H1 (cell line): ENCODE data around the gene KAT14. TPM values are rescaled to one million over a fixed set of nuclear protein-coding genes. Genes with fewer than 3 reads are reported as not detected.
A peak's percentile ranks its signal among the peaks of the same experiment; 100 is the strongest.

ENCODE experiments used
- CTCF ChIA-PET: fragments of 300-600 bp; sonication (Branson Sonifier 250); formaldehyde crosslinking; loops from one replicate; lab custom pipeline; 2021; ENCODE audit not compliant: partially characterized antibody; lab: Charles Lee
- POLR2A ChIA-PET: fragments of 300-600 bp; sonication (Branson Sonifier 250); formaldehyde crosslinking; loops from one replicate; lab custom pipeline; 2021; ENCODE audit warnings: inconsistent platforms; ENCODE audit not compliant: partially characterized antibody; lab: Charles Lee
- DNase-seq, 2 experiments: peaks; one replicate each; pipeline versions ENCODE4 v3.0.0 to v3.0.0-alpha.2; 2010 to 2022; ENCODE audit warnings: low spot score in 2 of 2, low read depth in 1 of 2, mixed read lengths in 1 of 2
- FAIRE-seq: peaks from 2 replicates; lab custom pipeline; 2011; peaks lifted over from hg19 to GRCh38; lab: Jason Lieb, UNC
- H2AFZ ChIP-seq: 2 replicates; pipeline ENCODE4 v1.8.1; 2012; ENCODE audit warnings: low read length, inconsistent platforms
- H2AK5ac ChIP-seq: 2 replicates; pipeline ENCODE4 v1.6.1; 2013; ENCODE audit warnings: low read depth, low read length
- H2BK120ac ChIP-seq: replicated peaks from 2 replicates; pipeline ENCODE3; 2013; ENCODE audit warnings: low read depth, low read length, inconsistent platforms
- H2BK12ac ChIP-seq: 2 replicates; pipeline ENCODE4 v1.6.1; 2013; ENCODE audit warnings: low read depth, low read length
- H2BK15ac ChIP-seq: 2 replicates; pipeline ENCODE4 v1.6.1; 2013; ENCODE audit warnings: low read length
- H2BK20ac ChIP-seq: 2 replicates; pipeline ENCODE4 v1.6.1; 2013; ENCODE audit warnings: low read length
- H2BK5ac ChIP-seq: 2 replicates; pipeline ENCODE4 v1.6.1; 2013; ENCODE audit warnings: low read depth, low read length
- H3K14ac ChIP-seq: 2 replicates; pipeline ENCODE4 v1.6.1; 2013; ENCODE audit warnings: inconsistent platforms; ENCODE audit not compliant: insufficient read length
- H3K18ac ChIP-seq: 2 replicates; pipeline ENCODE4 v1.6.1; 2013; ENCODE audit warnings: low read length; ENCODE audit errors: extremely low read depth
- H3K23ac ChIP-seq: 2 replicates; pipeline ENCODE4 v1.6.1; 2013; ENCODE audit warnings: inconsistent platforms; ENCODE audit not compliant: insufficient read length
- H3K23me2 ChIP-seq: 2 replicates; pipeline ENCODE4 v1.6.1; 2013; ENCODE audit warnings: low read depth, low read length
- H3K27ac ChIP-seq: 2 replicates; pipeline ENCODE4 v1.6.1; 2011; ENCODE audit warnings: low read depth, low read length, inconsistent platforms
- H3K27me3 ChIP-seq, 4 experiments: replicated peaks in 1 of 4; 1 replicate in 1 of 4; 2 replicates in 3 of 4; pipeline versions ENCODE4 v1.6.1 to v1.8.1; 2011 to 2013; ENCODE audit warnings: low read length in 3 of 4, mild to moderate bottlenecking in 3 of 4, inconsistent platforms in 2 of 4, mixed read lengths in 2 of 4, moderate library complexity in 1 of 4; ENCODE audit not compliant: control insufficient read depth in 3 of 4, insufficient read depth in 3 of 4; ENCODE audit errors: extremely low read depth in 1 of 4
- H3K36me3 ChIP-seq, 4 experiments: 2 replicates each; pipeline versions ENCODE4 v1.6.1 to v1.8.1; 2011 to 2013; ENCODE audit warnings: mild to moderate bottlenecking in 4 of 4, low read length in 3 of 4, moderate library complexity in 2 of 4, control low read depth in 1 of 4, inconsistent platforms in 1 of 4; ENCODE audit not compliant: insufficient read depth in 4 of 4, control insufficient read depth in 2 of 4
- H3K4ac ChIP-seq: replicated peaks from 2 replicates; pipeline ENCODE3; 2013; ENCODE audit warnings: low read length, low read depth, mixed read lengths, inconsistent platforms; ENCODE audit not compliant: insufficient read length
- H3K4me1 ChIP-seq, 4 experiments: replicated peaks in 1 of 4; 1 replicate in 1 of 4; 2 replicates in 3 of 4; pipeline versions ENCODE4 v1.6.1 to v1.8.1; 2011 to 2013; ENCODE audit warnings: low read length in 3 of 4, inconsistent platforms in 2 of 4, mixed read lengths in 1 of 4; ENCODE audit not compliant: insufficient read depth in 4 of 4, control insufficient read depth in 3 of 4
- H3K4me2 ChIP-seq, 2 experiments: 2 replicates each; pipeline versions ENCODE4 v1.6.1 to v1.8.1; 2011 to 2013; ENCODE audit warnings: low read depth in 2 of 2, low read length in 2 of 2, control low read depth in 1 of 2, inconsistent platforms in 1 of 2, mild to moderate bottlenecking in 1 of 2; ENCODE audit not compliant: insufficient read depth in 1 of 2
- H3K4me3 ChIP-seq, 4 experiments: fragments of 200-600, 300-600 bp in 1 of 4; sonication (generic), shearing (Covaris generic), sonication (Bioruptor Twin) in 1 of 4; 2 replicates each; pipeline versions ENCODE4 v1.5.1 to v1.8.1; 2011 to 2016; ENCODE audit warnings: low read length in 4 of 4, low read depth in 3 of 4, control low read depth in 2 of 4, inconsistent platforms in 2 of 4, mild to moderate bottlenecking in 2 of 4, mixed read lengths in 1 of 4, moderate library complexity in 1 of 4; ENCODE audit not compliant: insufficient read depth in 2 of 4; ENCODE audit errors: extremely low read depth in 1 of 4
- H3K56ac ChIP-seq: replicated peaks from 2 replicates; pipeline ENCODE3; 2013; ENCODE audit warnings: low read depth, mild to moderate bottlenecking, mixed read lengths, low read length, inconsistent platforms; ENCODE audit not compliant: insufficient read length
- H3K79me1 ChIP-seq: 2 replicates; pipeline ENCODE4 v1.6.1; 2013; ENCODE audit warnings: low read depth, low read length, control low read depth
- H3K79me2 ChIP-seq, 2 experiments: 2 replicates each; pipeline versions ENCODE4 v1.6.1 to v1.8.1; 2012 to 2013; ENCODE audit warnings: low read length in 2 of 2, mild to moderate bottlenecking in 2 of 2, inconsistent platforms in 1 of 2; ENCODE audit not compliant: insufficient read depth in 2 of 2, control insufficient read depth in 1 of 2
- H3K9ac ChIP-seq, 4 experiments: replicated peaks in 1 of 4; 1 replicate in 1 of 4; 2 replicates in 3 of 4; pipeline versions ENCODE4 v1.6.1 to v1.8.1; 2011 to 2013; ENCODE audit warnings: low read depth in 3 of 4, low read length in 3 of 4, control low read depth in 2 of 4, mild to moderate bottlenecking in 2 of 4, moderate library complexity in 2 of 4, inconsistent platforms in 1 of 4; ENCODE audit errors: extremely low read depth in 1 of 4
- H3K9me3 ChIP-seq, 2 experiments: 2 replicates each; pipeline versions ENCODE4 v1.6.1 to v1.8.1; 2012 to 2013; ENCODE audit warnings: mild to moderate bottlenecking in 2 of 2, moderate library complexity in 2 of 2, control low read depth in 1 of 2, inconsistent platforms in 1 of 2, low read depth in 1 of 2, low read length in 1 of 2, mixed read lengths in 1 of 2; ENCODE audit not compliant: insufficient read depth in 2 of 2
- H4K20me1 ChIP-seq, 2 experiments: replicated peaks in 1 of 2; 2 replicates each; pipeline versions ENCODE3 to v1.8.1; 2011 to 2013; ENCODE audit warnings: inconsistent platforms in 2 of 2, low read length in 2 of 2, mild to moderate bottlenecking in 1 of 2; ENCODE audit not compliant: insufficient read depth in 2 of 2, control insufficient read depth in 1 of 2
- H4K5ac ChIP-seq: 2 replicates; pipeline ENCODE4 v1.6.1; 2013; ENCODE audit warnings: low read length, low read depth, mixed read lengths, inconsistent platforms; ENCODE audit not compliant: insufficient read length
- H4K8ac ChIP-seq: 2 replicates; pipeline ENCODE4 v1.8.0; 2013; ENCODE audit warnings: mild to moderate bottlenecking, moderate library complexity, low read length, inconsistent platforms; ENCODE audit not compliant: insufficient read depth; ENCODE audit errors: extremely low read depth
- H4K91ac ChIP-seq: replicated peaks from 2 replicates; pipeline ENCODE3; 2013; ENCODE audit warnings: low read length, mixed read lengths, inconsistent platforms; ENCODE audit not compliant: insufficient read length
- CTCF ChIP-seq, 3 experiments: IDR thresholded peaks; 1 replicate in 2 of 3; 2 replicates in 1 of 3; pipeline versions ENCODE4 v1.5.1 to v1.6.1; 2011; ENCODE audit warnings: low read length in 3 of 3, mild to moderate bottlenecking in 3 of 3, inconsistent platforms in 2 of 3, low read depth in 1 of 3, moderate library complexity in 1 of 3; ENCODE audit not compliant: insufficient read depth in 1 of 3; ENCODE audit errors: control extremely low read depth in 1 of 3
- KDM1A ChIP-seq: fragments of 200-600, 300-600 bp; sonication (generic); IDR thresholded peaks from 2 replicates; pipeline ENCODE4 v1.7.1; 2016; ENCODE audit warnings: mild to moderate bottlenecking, low read length, borderline replicate concordance
- MAX ChIP-seq: IDR thresholded peaks from 2 replicates; pipeline ENCODE4 v1.6.1; 2012; ENCODE audit warnings: inconsistent platforms
- PHF8 ChIP-seq: fragments of 200-600 bp; sonication (generic); conservative IDR thresholded peaks from 2 replicates; pipeline ENCODE4 v1.7.1; 2012; ENCODE audit warnings: low read depth, mild to moderate bottlenecking, inconsistent platforms, low read length, moderate library complexity
- RXRA ChIP-seq: IDR thresholded peaks from 2 replicates; pipeline ENCODE4 v1.6.1; 2011; ENCODE audit warnings: low read depth, mild to moderate bottlenecking, low read length, moderate library complexity; ENCODE audit not compliant: insufficient read depth
- SAP30 ChIP-seq: fragments of 300-600 bp; sonication (generic); IDR thresholded peaks from 2 replicates; pipeline ENCODE4 v1.7.1; 2012; ENCODE audit warnings: low read length, moderate library complexity, mild to moderate bottlenecking, inconsistent platforms; ENCODE audit not compliant: insufficient read depth, insufficient replicate concordance
- SP2 ChIP-seq: IDR thresholded peaks from 2 replicates; pipeline ENCODE4 v1.6.1; 2012; ENCODE audit warnings: mild to moderate bottlenecking, low read length, inconsistent platforms
- TAF1 ChIP-seq: IDR thresholded peaks from 2 replicates; pipeline ENCODE4 v1.6.1; 2011; ENCODE audit warnings: mild to moderate bottlenecking, low read depth, low read length
- TCF12 ChIP-seq: IDR thresholded peaks from 2 replicates; pipeline ENCODE4 v1.6.1; 2011; ENCODE audit warnings: low read depth, mild to moderate bottlenecking, low read length
- TEAD4 ChIP-seq: IDR thresholded peaks from 2 replicates; pipeline ENCODE4 v1.6.1; 2012; ENCODE audit warnings: low read depth, low read length, inconsistent platforms, mixed read lengths
- YY1 ChIP-seq: IDR thresholded peaks from 2 replicates; pipeline ENCODE4 v1.6.1; 2011; ENCODE audit warnings: low read depth, mild to moderate bottlenecking, low read length
- WGBS, 2 experiments: shearing (Covaris generic) in 1 of 2; methylation state at CpG; one replicate each; pipeline versions ENCODE4 v1.1.6 to v1.1.7; 2013 to 2015; ENCODE audit warnings: low lambda C conversion rate in 2 of 2, mixed read lengths in 2 of 2, inconsistent platforms in 1 of 2, low coverage in 1 of 2, missing lambda C conversion rate in 1 of 2; ENCODE audit not compliant: insufficient replicate concordance in 2 of 2, insufficient coverage in 1 of 2, insufficient read length in 1 of 2; ENCODE audit errors: extremely low coverage in 1 of 2, missing lambda C conversion rate in 1 of 2; 5-methylcytosine and 5-hydroxymethylcytosine counted together
- polyA plus RNA-seq, 7 experiments: library from polyadenylated mRNA; depleted of rRNA in 3 of 7; stranded (reverse) in 5 of 7; unstranded in 2 of 7; fragments of >200 nt in 5 of 7; fragments of 200-250 nt in 2 of 7; gene quantifications; 1 replicate in 5 of 7; 2 replicates in 1 of 7; 4 replicates in 1 of 7; pipeline versions ENCODE4 v1.2.1 to v1.2.3, GENCODE V29; 2011 to 2013; ENCODE audit warnings: missing spikeins in 2 of 7, mixed read lengths in 2 of 7
- total RNA-seq: library from RNA; stranded (reverse); fragmentation: NEBNext Ultra II Directional; extraction: Animal tissue kit (Norgen Biotek cat#: 25700); gene quantifications from 2 replicates; pipeline ENCODE4 v1.2.1, GENCODE V29; 2021

KAT14 gene
- total and polyA plus RNA-seq, 2 of the 8 experiments (the other 6 are each of a cell fraction or from before 2014, with no cell fraction given), result 17.3 to 29.3 TPM

- H3K9me3 ChIP-seq, result no peaks in the 10 kb centered on the region
- peak overlapping the region; percentile 88 to 93 (median 90) for H3K9ac ChIP-seq
- H4K8ac ChIP-seq, result peak overlapping the region; percentile 97
- H2BK20ac ChIP-seq, result no peak overlapping the region
- no peak overlapping the region for H3K23ac ChIP-seq
- H2BK5ac ChIP-seq, result no peak overlapping the region; the same call in 1 of the 2 replicates
- H2AK5ac ChIP-seq, result no peak overlapping the region
- H3K79me1 ChIP-seq, result peaks cover 5% of the 10 kb centered on the region
- H2BK12ac ChIP-seq, result no peak overlapping the region
- ChIA-PET CTCF (interaction anchor here (0.6 to 0.9 kb wide), 3 partner anchors 28 to 940 kb away, joined by 3 to 4 read pairs (median 4); no protein-coding TSS in a partner anchor), POLR2A (interaction anchor here (0.9 to 2.3 kb wide), 15 partner anchors 9 to 150 kb away, joined by 3 to 8 read pairs (median 4); partner anchors contain the start of genes OVOL2 and ZNF133)
- DNase-seq (no peak), FAIRE-seq (no peak)
- peaks cover 0 to 15% (median 6%) of the 10 kb centered on the region in 4 experiments; a peak in 5 of 8 replicates for H3K36me3 ChIP-seq
- no peak overlapping the region for H3K4ac ChIP-seq
- no peaks in the 10 kb centered on the region; a peak in 1 of 7 replicates for H3K27me3 ChIP-seq
- peak overlapping the region; percentile 87 to 94 (median 91) for H3K4me3 ChIP-seq
- H2AFZ ChIP-seq, result 0 out of 2 replicates have a peak overlapping the region, but pooled peaks have one; percentile 17
- H3K23me2 ChIP-seq, result peaks cover 6% of the 10 kb centered on the region; the same call in 1 of the 2 replicates
- peak overlapping the region; percentile 99; the same call in 1 of the 2 replicates for H3K18ac ChIP-seq
- H3K56ac ChIP-seq, result peak overlapping the region; percentile 13
- WGBS, 2 experiments, result 1% methylated on average over 15 of the region's 15 CpGs; no CpG with 5 or more reads in 1 of the 2 experiments
- peak overlapping the region; percentile 85 for H3K27ac ChIP-seq
- no peak overlapping the region for H4K91ac ChIP-seq
- peaks cover 18 to 45% of the 10 kb centered on the region in 2 experiments for H3K79me2 ChIP-seq
- H2BK15ac ChIP-seq, result no peak overlapping the region
- H3K4me1 ChIP-seq, result peaks cover 0 to 6% (median 3%) of the 10 kb centered on the region in 4 experiments; a peak in 5 of 7 replicates
- peaks cover 0 to 9% of the 10 kb centered on the region in 2 experiments for H4K20me1 ChIP-seq
- no peak overlapping the region for H3K14ac ChIP-seq
- no peak overlapping the region for H2BK120ac ChIP-seq
- peak overlapping the region; percentile 87 to 95 for H3K4me2 ChIP-seq
- H4K5ac ChIP-seq, result peak overlapping the region; percentile 13
- TF ChIP-seq TAF1 (no peak), CTCF (IDR thresholded peaks at IDR 0.05; ENCODE audit: control extremely low read depth in 1 of 3, insufficient read depth in 1 of 3, low read depth in 1 of 3, low read length in 3 of 3) (no peak), TCF12 (no peak), KDM1A (no peak), MAX (no peak), SP2 (no peak), YY1 (no peak), TEAD4 (no peak), PHF8 (no peak), RXRA (no peak), SAP30 (no peak)
Measured at GRCh38 chr20:18138266-18138582, 561 bp downstream of the KAT14 start.
